K562 (cell line): ENCODE measurements around the gene IQGAP3. TPM values are rescaled to one million over a fixed set of nuclear protein-coding genes. Genes with fewer than 3 reads are reported as not detected.

Experiments
- CTBP1 ChIP-seq: fragments of 450-650 bp; IDR thresholded peaks from 2 replicates; pipeline ENCODE4 v1.6.1; 2016; ENCODE audit warnings: borderline replicate concordance
- EP400 ChIP-seq: fragments of 450-650 bp; IDR thresholded peaks from 2 replicates; pipeline ENCODE4 v1.6.1; 2017; ENCODE audit warnings: antibody characterized with exemption, mild to moderate bottlenecking, moderate library complexity
- TRIM24 ChIP-seq, 2 experiments: fragments of 450-650 bp; IDR thresholded peaks; 2 replicates each; pipeline ENCODE4 v1.6.1; 2016
- polyA plus RNA-seq, 8 experiments: library from polyadenylated mRNA; depleted of rRNA in 4 of 8; stranded (reverse) in 5 of 8; unstranded in 3 of 8; fragments of >200 nt; fragmentation: Nextera tagmentation in 2 of 8; fragmentation: Illumina TruSeq in 1 of 8; extraction: Ambion mirVana in 2 of 8; extraction: Trizol in 1 of 8; gene quantifications; 2 replicates each; pipeline versions ENCODE4 v1.2.1 to v1.2.3, GENCODE V29; 2011 to 2014; ENCODE audit warnings: inconsistent platforms in 1 of 8, missing spikeins in 1 of 8
- total RNA-seq, 7 experiments: library from RNA; depleted of rRNA in 6 of 7; stranded (reverse); fragments of >200 nt in 6 of 7; fragmentation: Illumina TruSeq in 2 of 7; extraction: Trizol in 2 of 7; gene quantifications; 2 replicates each; pipeline versions ENCODE4 v1.2.1 to v1.2.3, GENCODE V29; 2011 to 2021; ENCODE audit warnings: low replicate concordance in 1 of 7
- TF ChIP-seq, protein P1 (sequence below), 2 experiments: fragments of 450-650 bp; IDR thresholded peaks; 2 replicates each; pipeline ENCODE4 v1.6.1; 2016; ENCODE audit warnings: mild to moderate bottlenecking in 2 of 2, borderline replicate concordance in 1 of 2, low read depth in 1 of 2, moderate library complexity in 1 of 2
- TF ChIP-seq, protein P2 (sequence below): fragments of 250-450 bp; sonication (Bioruptor Pico); IDR thresholded peaks from 2 replicates; pipeline ENCODE4 v1.9.0; 2021; ENCODE audit warnings: mild to moderate bottlenecking
- TF ChIP-seq, protein P3 (sequence below): fragments of 450-650 bp; IDR thresholded peaks from 2 replicates; pipeline ENCODE4 v1.6.1; 2016; ENCODE audit warnings: missing biosample characterization, missing genetic modification characterization
- TF ChIP-seq, protein P4 (sequence below), 2 experiments: fragments of 450-650 bp in 1 of 2; sonication (generic) in 1 of 2; formaldehyde crosslinking in 1 of 2; IDR thresholded peaks; 2 replicates each; pipeline versions ENCODE4 v1.7.1 to v1.9.0; 2016 to 2022; ENCODE audit warnings: inconsistent platforms in 1 of 2, mild to moderate bottlenecking in 1 of 2, missing genetic modification reagents in 1 of 2

Gene IQGAP3
- total and polyA plus RNA-seq, 9 of the 15 experiments (the other 6 are each of a cell fraction or from before 2014, with no cell fraction given) = 1.4 to 16.6 (median 11.9) TPM

DNA sequence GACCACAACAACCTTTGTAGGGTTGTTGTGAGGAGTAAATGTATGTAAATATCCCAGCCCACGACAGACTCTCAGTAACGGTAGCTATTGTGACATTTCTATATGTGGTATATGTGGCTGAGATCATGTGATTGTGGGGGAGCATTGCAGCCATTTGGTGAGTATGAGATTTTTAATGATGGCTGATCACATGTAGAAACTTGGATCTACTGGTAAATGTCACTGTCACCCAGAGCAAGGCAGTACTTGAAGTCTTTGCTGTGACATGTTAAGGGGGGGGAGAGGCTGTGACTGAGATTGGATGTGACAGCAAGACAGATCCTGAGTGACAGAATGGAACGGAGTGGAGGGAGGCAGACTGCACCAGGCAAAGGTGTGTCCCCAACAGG is 47.9 kb downstream of the IQGAP3 start (continued):
- TF ChIP-seq, protein P1, sequence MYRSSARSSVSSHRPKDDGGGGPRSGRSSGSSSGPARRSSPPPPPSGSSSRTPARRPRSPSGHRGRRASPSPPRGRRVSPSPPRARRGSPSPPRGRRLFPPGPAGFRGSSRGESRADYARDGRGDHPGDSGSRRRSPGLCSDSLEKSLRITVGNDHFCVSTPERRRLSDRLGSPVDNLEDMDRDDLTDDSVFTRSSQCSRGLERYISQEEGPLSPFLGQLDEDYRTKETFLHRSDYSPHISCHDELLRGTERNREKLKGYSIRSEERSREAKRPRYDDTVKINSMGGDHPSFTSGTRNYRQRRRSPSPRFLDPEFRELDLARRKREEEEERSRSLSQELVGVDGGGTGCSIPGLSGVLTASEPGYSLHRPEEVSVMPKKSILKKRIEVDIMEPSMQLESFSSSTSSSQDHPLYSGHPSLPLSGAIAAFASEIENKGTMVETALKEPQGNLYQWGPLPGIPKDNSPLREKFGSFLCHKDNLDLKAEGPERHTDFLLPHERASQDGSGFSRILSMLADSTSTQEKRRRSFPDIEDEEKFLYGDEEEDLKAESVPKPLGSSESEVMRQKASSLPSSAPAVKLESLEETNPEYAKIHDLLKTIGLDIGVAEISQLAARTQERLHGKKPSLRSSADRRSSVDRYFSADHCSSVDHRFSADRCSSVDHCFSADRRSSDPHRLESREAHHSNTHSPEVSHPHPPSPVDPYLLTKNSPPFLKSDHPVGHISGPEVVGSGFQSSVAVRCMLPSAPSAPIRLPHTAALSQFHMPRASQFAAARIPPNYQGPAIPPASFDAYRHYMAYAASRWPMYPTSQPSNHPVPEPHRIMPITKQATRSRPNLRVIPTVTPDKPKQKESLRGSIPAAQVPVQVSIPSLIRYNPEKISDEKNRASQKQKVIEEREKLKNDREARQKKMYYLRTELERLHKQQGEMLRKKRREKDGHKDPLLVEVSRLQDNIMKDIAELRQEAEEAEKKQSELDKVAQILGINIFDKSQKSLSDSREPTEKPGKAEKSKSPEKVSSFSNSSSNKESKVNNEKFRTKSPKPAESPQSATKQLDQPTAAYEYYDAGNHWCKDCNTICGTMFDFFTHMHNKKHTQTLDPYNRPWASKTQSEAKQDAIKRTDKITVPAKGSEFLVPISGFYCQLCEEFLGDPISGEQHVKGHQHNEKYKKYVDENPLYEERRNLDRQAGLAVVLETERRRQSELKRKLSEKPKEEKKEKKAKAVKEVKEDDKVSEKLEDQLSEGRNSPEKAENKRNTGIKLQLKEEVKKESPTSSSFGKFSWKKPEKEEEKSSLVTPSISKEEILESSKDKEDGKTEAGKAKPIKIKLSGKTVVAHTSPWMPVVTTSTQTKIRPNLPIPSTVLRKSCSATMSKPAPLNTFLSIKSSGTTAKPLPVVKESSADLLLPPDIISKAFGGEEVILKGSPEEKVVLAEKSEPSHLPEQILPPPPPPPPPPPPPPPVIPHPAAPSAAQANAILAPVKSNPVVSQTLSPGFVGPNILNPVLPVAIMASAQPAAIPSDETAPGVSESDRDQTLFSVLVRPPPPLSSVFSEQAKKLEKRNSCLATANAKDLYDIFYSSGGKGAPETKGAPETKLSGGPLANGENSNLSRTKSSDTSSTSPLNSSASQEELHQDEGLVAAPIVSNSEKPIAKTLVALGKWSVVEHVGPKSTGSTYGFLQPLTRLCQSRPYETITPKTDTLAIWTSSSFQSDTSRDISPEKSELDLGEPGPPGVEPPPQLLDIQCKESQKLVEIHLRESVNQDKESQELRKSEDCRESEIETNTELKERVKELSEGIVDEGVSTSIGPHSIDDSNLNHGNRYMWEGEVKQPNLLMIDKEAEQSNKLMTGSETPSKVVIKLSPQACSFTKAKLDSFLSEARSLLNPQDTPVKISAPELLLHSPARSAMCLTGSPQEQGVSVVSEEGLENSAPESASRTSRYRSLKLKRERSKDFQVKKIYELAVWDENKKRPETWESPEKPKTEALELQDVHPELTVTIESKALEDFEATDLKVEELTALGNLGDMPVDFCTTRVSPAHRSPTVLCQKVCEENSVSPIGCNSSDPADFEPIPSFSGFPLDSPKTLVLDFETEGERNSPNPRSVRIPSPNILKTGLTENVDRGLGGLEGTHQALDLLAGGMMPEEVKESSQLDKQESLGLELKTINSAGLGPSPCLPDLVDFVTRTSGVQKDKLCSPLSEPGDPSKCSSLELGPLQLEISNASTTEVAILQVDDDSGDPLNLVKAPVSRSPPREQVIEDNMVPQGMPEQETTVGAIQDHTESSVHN (IDR thresholded peaks at IDR 0.05; ENCODE audit: borderline replicate concordance in 1 of 2, low read depth in 1 of 2) = 0 out of 4 replicates have a peak, but pooled peaks of 1 of the 2 experiments have one; percentile 21
- TF ChIP-seq, protein P2, sequence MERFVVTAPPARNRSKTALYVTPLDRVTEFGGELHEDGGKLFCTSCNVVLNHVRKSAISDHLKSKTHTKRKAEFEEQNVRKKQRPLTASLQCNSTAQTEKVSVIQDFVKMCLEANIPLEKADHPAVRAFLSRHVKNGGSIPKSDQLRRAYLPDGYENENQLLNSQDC (CRISPR knock-in tag) = no peak
- TF ChIP-seq EP400 (0 out of 2 replicates have a peak, but pooled peaks have one; percentile 12), CTBP1 (0 out of 2 replicates have a peak, but pooled peaks have one; percentile 18), TRIM24 (IDR thresholded peaks at IDR 0.05) (no peak)
- TF ChIP-seq, protein P3, sequence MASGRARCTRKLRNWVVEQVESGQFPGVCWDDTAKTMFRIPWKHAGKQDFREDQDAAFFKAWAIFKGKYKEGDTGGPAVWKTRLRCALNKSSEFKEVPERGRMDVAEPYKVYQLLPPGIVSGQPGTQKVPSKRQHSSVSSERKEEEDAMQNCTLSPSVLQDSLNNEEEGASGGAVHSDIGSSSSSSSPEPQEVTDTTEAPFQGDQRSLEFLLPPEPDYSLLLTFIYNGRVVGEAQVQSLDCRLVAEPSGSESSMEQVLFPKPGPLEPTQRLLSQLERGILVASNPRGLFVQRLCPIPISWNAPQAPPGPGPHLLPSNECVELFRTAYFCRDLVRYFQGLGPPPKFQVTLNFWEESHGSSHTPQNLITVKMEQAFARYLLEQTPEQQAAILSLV = peak; percentile 24; the same call in 1 of the 2 replicates
- TF ChIP-seq, protein P4, sequence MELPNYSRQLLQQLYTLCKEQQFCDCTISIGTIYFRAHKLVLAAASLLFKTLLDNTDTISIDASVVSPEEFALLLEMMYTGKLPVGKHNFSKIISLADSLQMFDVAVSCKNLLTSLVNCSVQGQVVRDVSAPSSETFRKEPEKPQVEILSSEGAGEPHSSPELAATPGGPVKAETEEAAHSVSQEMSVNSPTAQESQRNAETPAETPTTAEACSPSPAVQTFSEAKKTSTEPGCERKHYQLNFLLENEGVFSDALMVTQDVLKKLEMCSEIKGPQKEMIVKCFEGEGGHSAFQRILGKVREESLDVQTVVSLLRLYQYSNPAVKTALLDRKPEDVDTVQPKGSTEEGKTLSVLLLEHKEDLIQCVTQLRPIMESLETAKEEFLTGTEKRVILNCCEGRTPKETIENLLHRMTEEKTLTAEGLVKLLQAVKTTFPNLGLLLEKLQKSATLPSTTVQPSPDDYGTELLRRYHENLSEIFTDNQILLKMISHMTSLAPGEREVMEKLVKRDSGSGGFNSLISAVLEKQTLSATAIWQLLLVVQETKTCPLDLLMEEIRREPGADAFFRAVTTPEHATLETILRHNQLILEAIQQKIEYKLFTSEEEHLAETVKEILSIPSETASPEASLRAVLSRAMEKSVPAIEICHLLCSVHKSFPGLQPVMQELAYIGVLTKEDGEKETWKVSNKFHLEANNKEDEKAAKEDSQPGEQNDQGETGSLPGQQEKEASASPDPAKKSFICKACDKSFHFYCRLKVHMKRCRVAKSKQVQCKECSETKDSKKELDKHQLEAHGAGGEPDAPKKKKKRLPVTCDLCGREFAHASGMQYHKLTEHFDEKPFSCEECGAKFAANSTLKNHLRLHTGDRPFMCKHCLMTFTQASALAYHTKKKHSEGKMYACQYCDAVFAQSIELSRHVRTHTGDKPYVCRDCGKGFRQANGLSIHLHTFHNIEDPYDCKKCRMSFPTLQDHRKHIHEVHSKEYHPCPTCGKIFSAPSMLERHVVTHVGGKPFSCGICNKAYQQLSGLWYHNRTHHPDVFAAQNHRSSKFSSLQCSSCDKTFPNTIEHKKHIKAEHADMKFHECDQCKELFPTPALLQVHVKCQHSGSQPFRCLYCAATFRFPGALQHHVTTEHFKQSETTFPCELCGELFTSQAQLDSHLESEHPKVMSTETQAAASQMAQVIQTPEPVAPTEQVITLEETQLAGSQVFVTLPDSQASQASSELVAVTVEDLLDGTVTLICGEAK (IDR thresholded peaks at IDR 0.05) = no peak
- TF ChIP-seq, protein P4 (CRISPR knock-in tag; IDR thresholded peaks at IDR 0.05) = no peak
